ENCODE data around the gene TMEM87B. TPM values are rescaled to one million over a fixed set of nuclear protein-coding genes. Genes with fewer than 3 reads are reported as not detected.

TMEM87B gene
- total and polyA plus RNA-seq, 2 of the 4 experiments (the other 2 are of a cell fraction), result 6.3 to 12.5 TPM

DNA sequence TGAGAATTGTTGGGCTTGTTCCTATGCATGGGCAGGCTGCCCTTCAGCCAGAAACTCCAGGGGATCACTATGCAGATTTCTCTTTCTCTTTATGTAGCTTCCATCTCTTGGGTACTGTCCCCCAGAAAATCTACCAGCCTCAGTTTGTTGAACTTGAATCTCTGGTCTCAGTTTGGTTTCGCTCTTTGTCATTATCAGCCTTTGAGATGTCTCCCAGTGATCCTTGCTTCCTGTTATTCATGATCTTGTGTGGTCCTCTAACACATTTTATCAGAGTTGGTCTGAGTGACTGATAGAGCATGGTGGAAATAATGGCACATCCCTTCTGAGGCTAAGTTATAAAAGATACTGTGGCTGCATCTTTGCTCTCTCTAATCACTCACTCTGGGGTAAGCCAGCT is 7.8 kb downstream of the TMEM87B start:
- ChIA-PET CTCF (no interaction called here), POLR2A (ENCODE audit: unreplicated experiment) (no interaction called here)
- H2AK5ac ChIP-seq (ENCODE audit: low read depth, low read length), result no peak overlapping the region
- H3K4ac ChIP-seq (ENCODE audit: low read depth, low read length), result peak overlapping the region; percentile 26
- no peak overlapping the region for H2AK9ac ChIP-seq (replicated peaks; ENCODE audit: low read depth, low read length, poor library complexity)
- no peak overlapping the region for H3K27ac ChIP-seq (ENCODE audit: insufficient read depth, low read length)
- peaks cover 13% of the 10 kb centered on the region for H4K20me1 ChIP-seq (ENCODE audit: insufficient read depth, low read length)
- peak overlapping the region in 1 of 2 experiments; percentile 1; a peak in 1 of 4 replicates for H4K8ac ChIP-seq (ENCODE audit: low read depth in 2 of 2, low read length in 2 of 2)
- H3K4me1 ChIP-seq (ENCODE audit: control insufficient read depth, insufficient read depth, low read length), result peaks cover 21% of the 10 kb centered on the region
- no TSS peak for BruUV-seq (replicated peaks)
- no peak overlapping the region for H3K4me2 ChIP-seq (ENCODE audit: low read depth, low read length)
- TF ChIP-seq CHD1 (IDR thresholded peaks at IDR 0.05; ENCODE audit: low read depth, low read length) (no peak), BHLHE40 (IDR thresholded peaks at IDR 0.05; ENCODE audit: low read depth, low read length) (no peak), POLR2A (IDR thresholded peaks at IDR 0.05; ENCODE audit: low read depth, low read length) (no peak), SMC3 (IDR thresholded peaks at IDR 0.05; ENCODE audit: low read depth, low read length) (no peak), RAD21 (IDR thresholded peaks at IDR 0.05; ENCODE audit: low read length) (no peak), RFX5 (IDR thresholded peaks at IDR 0.05; ENCODE audit: low read depth, low read length) (no peak), RCOR1 (IDR thresholded peaks at IDR 0.05; ENCODE audit: insufficient replicate concordance, low read length) (no peak), CEBPB (IDR thresholded peaks at IDR 0.05; ENCODE audit: low read depth, low read length) (no peak), NFE2L2 (IDR thresholded peaks at IDR 0.05; ENCODE audit: low read depth, low read length) (no peak), FOS (IDR thresholded peaks at IDR 0.05; ENCODE audit: low read depth, low read length) (no peak), MXI1 (IDR thresholded peaks at IDR 0.05; ENCODE audit: borderline replicate concordance, low read depth, low read length) (no peak)
- TF ChIP-seq, protein P1, sequence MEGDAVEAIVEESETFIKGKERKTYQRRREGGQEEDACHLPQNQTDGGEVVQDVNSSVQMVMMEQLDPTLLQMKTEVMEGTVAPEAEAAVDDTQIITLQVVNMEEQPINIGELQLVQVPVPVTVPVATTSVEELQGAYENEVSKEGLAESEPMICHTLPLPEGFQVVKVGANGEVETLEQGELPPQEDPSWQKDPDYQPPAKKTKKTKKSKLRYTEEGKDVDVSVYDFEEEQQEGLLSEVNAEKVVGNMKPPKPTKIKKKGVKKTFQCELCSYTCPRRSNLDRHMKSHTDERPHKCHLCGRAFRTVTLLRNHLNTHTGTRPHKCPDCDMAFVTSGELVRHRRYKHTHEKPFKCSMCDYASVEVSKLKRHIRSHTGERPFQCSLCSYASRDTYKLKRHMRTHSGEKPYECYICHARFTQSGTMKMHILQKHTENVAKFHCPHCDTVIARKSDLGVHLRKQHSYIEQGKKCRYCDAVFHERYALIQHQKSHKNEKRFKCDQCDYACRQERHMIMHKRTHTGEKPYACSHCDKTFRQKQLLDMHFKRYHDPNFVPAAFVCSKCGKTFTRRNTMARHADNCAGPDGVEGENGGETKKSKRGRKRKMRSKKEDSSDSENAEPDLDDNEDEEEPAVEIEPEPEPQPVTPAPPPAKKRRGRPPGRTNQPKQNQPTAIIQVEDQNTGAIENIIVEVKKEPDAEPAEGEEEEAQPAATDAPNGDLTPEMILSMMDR (conservative IDR thresholded peaks at IDR 0.05; ENCODE audit: low read depth, low read length), result no peak
- TF ChIP-seq, protein P2, sequence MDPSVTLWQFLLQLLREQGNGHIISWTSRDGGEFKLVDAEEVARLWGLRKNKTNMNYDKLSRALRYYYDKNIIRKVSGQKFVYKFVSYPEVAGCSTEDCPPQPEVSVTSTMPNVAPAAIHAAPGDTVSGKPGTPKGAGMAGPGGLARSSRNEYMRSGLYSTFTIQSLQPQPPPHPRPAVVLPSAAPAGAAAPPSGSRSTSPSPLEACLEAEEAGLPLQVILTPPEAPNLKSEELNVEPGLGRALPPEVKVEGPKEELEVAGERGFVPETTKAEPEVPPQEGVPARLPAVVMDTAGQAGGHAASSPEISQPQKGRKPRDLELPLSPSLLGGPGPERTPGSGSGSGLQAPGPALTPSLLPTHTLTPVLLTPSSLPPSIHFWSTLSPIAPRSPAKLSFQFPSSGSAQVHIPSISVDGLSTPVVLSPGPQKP (IDR thresholded peaks at IDR 0.05; ENCODE audit: borderline replicate concordance, low read depth, low read length), result no peak
- peak overlapping the region; percentile 61 for H2BK5ac ChIP-seq (ENCODE audit: low read depth, low read length, poor library complexity, severe bottlenecking)
- H3K56ac ChIP-seq (ENCODE audit: extremely low read depth, insufficient read depth, low read length), result no peak overlapping the region
- no peak overlapping the region for H2BK15ac ChIP-seq (ENCODE audit: low read depth, low read length)
- in situ Hi-C loops (cut with MboI; ENCODE audit: low sequenced_read_pairs), result no loop called here
- no peak overlapping the region for H4K91ac ChIP-seq (ENCODE audit: insufficient read depth, low read depth, low read length)
- H3K14ac ChIP-seq (replicated peaks; ENCODE audit: low read depth, low read length), result no peak overlapping the region
- no peak overlapping the region for H2BK120ac ChIP-seq (ENCODE audit: low read depth, low read length)
- peaks cover 19% of the 10 kb centered on the region for H3K9me1 ChIP-seq (ENCODE audit: insufficient read depth, low read length)
- no peak overlapping the region for H3K18ac ChIP-seq (ENCODE audit: low read depth, low read length)
- no CpG with 5 or more reads among the region's 1 CpG for WGBS, 2 experiments (ENCODE audit: extremely low coverage in 2 of 2, insufficient read length in 1 of 2)
- H2AFZ ChIP-seq (replicated peaks; ENCODE audit: low read length, poor library complexity), result no peak overlapping the region
- H3K4me3 ChIP-seq (ENCODE audit: insufficient read depth, low read depth, low read length), result no peak overlapping the region
- no peak overlapping the region for H3K9ac ChIP-seq (ENCODE audit: low read depth, low read length)
- DNase-seq (no peak), ATAC-seq (ENCODE audit: low read depth) (no peak)
- H3K9me3 ChIP-seq (ENCODE audit: control insufficient read depth, insufficient read depth, low read length), result no peaks in the 10 kb centered on the region
- dilution Hi-C loops (cut with HindIII; ENCODE audit: low sequenced_read_pairs, unreplicated experiment), result no loop called here
- 0 out of 2 replicates have a peak overlapping the region, but pooled peaks have one; percentile 58 for H3K23ac ChIP-seq (ENCODE audit: low read depth, low read length)
- H2BK20ac ChIP-seq (ENCODE audit: low read depth, low read length), result no peak overlapping the region
- no peak overlapping the region; the same call in 1 of the 2 replicates for H4K5ac ChIP-seq (ENCODE audit: low read depth, low read length)
- peaks cover 48 to 76% of the 10 kb centered on the region in 2 experiments for H3K79me1 ChIP-seq (ENCODE audit: low read depth in 1 of 2, low read length in 2 of 2)
- H3K27me3 ChIP-seq (ENCODE audit: control insufficient read depth, insufficient read depth, low read length), result no peaks in the 10 kb centered on the region
- H3K36me3 ChIP-seq (ENCODE audit: control insufficient read depth, insufficient read depth, low read length), result peaks cover 35% of the 10 kb centered on the region
- intact Hi-C loops (cut with micrococcal nuclease), result no loop called here

Measured in IMR-90 (cell line).